ENCODE measurements around the gene SORCS2.

Gene SORCS2

GRCh38 chr4:7680731-7681130 is 488.4 kb downstream of the SORCS2 start:
- no peak for DNase-seq

- DNase-seq: no peak
Observed at GRCh38 chr4:7683126-7683703, 490.9 kb downstream of the SORCS2 start.

GRCh38 chr4:7684294-7684693 is 492.0 kb downstream of the SORCS2 start:
- no peak for DNase-seq

GRCh38 chr4:7686070-7686870 is 493.9 kb downstream of the SORCS2 start:
- no peak for DNase-seq

GRCh38 chr4:7687006-7687405 is 494.7 kb downstream of the SORCS2 start:
- DNase-seq: no peak

GRCh38 chr4:7687796-7688195 is 495.5 kb downstream of the SORCS2 start:
- peak; percentile 9 for DNase-seq

- DNase-seq: no peak
Observed at GRCh38 chr4:7689773-7690693, 497.7 kb downstream of the SORCS2 start.

- DNase-seq: no peak
Observed at GRCh38 chr4:7691061-7691460, 498.7 kb downstream of the SORCS2 start.

GRCh38 chr4:7691982-7692381 is 499.6 kb downstream of the SORCS2 start:
- peak; percentile 65 for DNase-seq

- no peak for DNase-seq
Observed at GRCh38 chr4:7692451-7693236, 500.3 kb downstream of the SORCS2 start.

GRCh38 chr4:7693237-7693608 is 500.9 kb downstream of the SORCS2 start:
- no peak for DNase-seq

- DNase-seq: no peak
Observed at GRCh38 chr4:7693711-7694110, 501.4 kb downstream of the SORCS2 start.

GRCh38 chr4:7694324-7694723 is 502.0 kb downstream of the SORCS2 start:
- DNase-seq: no peak

- DNase-seq: peak; percentile 56
Observed at GRCh38 chr4:7697343-7697742, 505.0 kb downstream of the SORCS2 start.

- no peak for DNase-seq
Observed at GRCh38 chr4:7697821-7698220, 505.5 kb downstream of the SORCS2 start.

GRCh38 chr4:7698584-7698983 is 506.2 kb downstream of the SORCS2 start:
- no peak for DNase-seq

GRCh38 chr4:7699031-7699430 is 506.7 kb downstream of the SORCS2 start:
- DNase-seq: no peak

GRCh38 chr4:7699825-7700224 is 507.5 kb downstream of the SORCS2 start:
- DNase-seq: no peak

- no peak for DNase-seq
Observed at GRCh38 chr4:7700665-7701064, 508.3 kb downstream of the SORCS2 start.

GRCh38 chr4:7701866-7702649 is 509.7 kb downstream of the SORCS2 start:
- no peak for DNase-seq

GRCh38 chr4:7703688-7704087 is 511.4 kb downstream of the SORCS2 start:
- DNase-seq: no peak

GRCh38 chr4:7704091-7704490 is 511.8 kb downstream of the SORCS2 start:
- DNase-seq: no peak
